Measurements from ENCODE around the gene TIMM50.
A peak's percentile ranks its signal among the peaks of the same experiment; 100 is the strongest.
"Not testable (repeated sequence)": the region's sequence is repeated elsewhere in the genome, so short reads cannot be mapped to it uniquely, and the experiment has no call there.

Gene TIMM50

GRCh38 chr19:39480337-39481228 is at the start of gene TIMM50:
Gene TIMM50 (plus strand): TSS chr19:39480838. CDS start chr19:39480854, 16 bp downstream.
- DNase-seq (ENCODE audit: low read depth in 2 of 2): peak; percentile 90 to 98

GRCh38 chr19:39432677-39433025 is 48.0 kb upstream of the TIMM50 start:
- DNase-seq (ENCODE audit: low read depth in 2 of 2): no peak

GRCh38 chr19:39433480-39434079 is 47.1 kb upstream of the TIMM50 start:
- no peak for DNase-seq (ENCODE audit: low read depth in 2 of 2)

GRCh38 chr19:39434123-39435076 is 46.2 kb upstream of the TIMM50 start:
- DNase-seq (ENCODE audit: low read depth in 2 of 2): no peak

- DNase-seq (ENCODE audit: low read depth in 2 of 2): peak; percentile 98
These were observed 44.9 kb upstream of the TIMM50 start, which contains the start of gene RPS16 for GRCh38 chr19:39435499-39436349. Gene RPS16 (minus strand): TSS chr19:39435949. CDS start chr19:39435895, 54 bp downstream.

DNA sequence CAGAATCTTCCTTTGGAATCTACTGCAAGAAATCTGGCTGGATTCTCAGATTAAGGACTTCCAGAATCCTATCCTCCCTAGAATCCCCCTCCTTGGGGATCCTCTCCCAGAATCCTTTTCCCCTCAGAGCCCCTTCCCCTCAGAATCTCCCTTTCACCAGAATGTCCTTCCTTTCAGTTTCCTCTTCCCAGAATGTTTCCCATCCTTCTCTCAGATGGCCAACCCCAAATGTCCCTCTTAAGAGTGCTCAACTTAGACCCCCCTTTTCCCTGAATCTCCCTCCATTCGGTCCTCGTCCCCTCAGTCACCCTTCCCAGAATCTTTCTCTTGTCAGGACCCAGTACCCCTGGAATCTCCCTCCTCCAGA is 44.3 kb upstream of the TIMM50 start:
- DNase-seq (ENCODE audit: low read depth in 2 of 2): no peak

DNA sequence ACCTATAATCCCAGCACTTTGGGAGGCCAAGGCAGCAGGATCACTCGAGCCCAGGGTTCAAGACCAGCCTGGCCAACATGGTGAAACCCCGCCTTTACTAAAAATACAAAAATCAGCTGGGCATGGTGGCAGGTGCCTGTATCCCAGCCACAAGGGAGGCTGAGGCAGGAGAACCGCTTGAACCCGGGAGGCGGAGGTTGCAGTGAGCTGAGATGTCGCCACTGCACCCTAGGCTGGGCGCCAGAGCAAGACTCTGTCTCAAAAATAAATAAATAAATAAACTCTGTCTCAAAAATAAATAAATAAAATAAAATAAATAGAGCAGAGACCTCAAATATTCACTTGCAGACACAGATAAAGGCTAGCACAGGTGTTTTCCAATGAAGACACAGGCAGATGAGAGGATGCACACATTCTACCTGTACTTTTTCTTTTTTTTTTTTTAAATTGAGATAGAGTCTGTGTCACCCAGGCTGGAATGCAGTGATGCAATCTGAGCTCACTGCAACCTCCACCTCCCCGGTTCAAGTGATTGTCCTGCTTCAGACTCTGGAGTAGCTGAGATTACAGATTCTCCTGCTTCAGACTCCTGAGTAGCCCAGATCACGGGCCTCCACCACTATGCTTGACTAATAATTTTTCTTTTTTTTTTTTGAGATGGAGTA is 42.2 kb upstream of the TIMM50 start:
- DNase-seq (ENCODE audit: low read depth in 2 of 2): no peak

DNA sequence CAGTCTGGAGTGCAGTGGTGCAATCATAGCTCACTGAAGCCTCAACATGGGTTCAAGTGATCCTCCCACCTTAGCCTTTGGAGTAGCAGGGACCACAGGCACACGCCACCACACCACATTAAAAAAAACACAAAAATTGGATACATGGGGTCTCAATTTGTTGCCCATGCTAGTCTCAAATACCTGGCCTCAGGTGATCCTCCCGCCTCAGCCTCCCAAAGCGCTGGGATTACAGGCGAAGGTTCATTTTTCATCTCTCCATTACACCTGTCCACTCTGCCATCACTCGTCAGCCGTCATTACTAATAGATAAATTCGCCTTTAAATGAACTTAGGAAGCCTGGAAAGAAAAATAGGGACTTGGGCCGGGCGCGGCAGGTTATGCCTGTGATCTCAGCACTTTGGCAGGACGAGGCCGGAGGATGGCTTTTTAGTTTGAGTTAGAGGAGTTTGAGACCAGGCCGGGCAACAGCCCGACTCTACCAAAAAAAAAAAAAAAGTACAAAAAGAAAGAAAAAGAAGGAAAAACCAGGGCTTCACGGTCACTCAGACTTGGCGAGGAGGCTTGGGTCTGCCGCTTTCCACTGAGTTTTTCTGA is 35.9 kb upstream of the TIMM50 start:
- no peak for DNase-seq (ENCODE audit: low read depth in 2 of 2)

DNA sequence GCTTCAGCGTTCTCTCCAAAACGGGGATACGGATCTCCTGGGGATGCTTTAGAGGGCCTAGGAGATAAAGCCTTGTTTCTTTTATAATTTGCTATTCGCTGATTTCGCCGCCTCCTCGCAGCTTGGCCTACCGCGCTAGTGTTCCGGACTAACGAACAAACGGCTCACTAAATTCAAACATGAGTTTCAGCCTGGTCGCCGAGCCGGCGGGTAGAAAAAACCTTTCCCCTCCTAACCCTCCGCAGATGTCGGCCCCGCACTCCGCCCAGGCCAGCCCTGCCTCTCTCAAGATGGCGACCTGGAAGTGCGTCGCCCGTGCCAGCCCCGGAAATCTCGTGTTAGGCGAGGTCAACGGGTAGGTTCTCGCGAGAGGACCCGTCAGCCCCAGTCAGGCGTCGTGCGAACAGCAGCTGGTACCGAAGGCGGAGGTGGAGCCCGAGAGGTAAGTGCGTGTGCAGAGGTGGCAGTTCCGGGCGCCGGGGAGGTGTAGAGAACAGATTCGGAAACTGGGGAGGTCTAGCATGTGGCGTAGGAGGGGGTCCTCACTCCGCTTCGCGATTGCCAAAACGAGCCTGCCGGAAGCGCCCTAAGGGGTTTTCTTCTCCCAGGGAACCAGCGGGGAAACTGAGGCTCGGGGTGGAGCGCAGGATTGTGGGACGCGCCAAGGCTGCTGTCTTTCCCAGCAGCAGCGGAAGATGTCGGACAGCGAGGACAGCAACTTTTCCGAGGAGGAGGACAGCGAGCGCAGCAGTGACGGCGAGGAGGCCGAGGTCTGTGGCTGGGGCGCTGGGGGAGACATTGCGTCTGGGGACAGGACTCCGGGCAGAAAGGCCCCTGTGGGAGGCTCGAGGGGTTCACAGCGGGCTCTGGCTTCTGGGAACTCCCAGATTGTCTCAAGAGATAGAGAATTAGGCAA is 35.2 kb upstream of the TIMM50 start, which contains the start of gene SUPT5H:
Gene SUPT5H (plus strand): TSS at position 387 of the 916 bp plus-strand sequence. CDS start 309 bp downstream, at position 696.
- peak; percentile 85 to 96 for DNase-seq (ENCODE audit: low read depth in 2 of 2)

DNA sequence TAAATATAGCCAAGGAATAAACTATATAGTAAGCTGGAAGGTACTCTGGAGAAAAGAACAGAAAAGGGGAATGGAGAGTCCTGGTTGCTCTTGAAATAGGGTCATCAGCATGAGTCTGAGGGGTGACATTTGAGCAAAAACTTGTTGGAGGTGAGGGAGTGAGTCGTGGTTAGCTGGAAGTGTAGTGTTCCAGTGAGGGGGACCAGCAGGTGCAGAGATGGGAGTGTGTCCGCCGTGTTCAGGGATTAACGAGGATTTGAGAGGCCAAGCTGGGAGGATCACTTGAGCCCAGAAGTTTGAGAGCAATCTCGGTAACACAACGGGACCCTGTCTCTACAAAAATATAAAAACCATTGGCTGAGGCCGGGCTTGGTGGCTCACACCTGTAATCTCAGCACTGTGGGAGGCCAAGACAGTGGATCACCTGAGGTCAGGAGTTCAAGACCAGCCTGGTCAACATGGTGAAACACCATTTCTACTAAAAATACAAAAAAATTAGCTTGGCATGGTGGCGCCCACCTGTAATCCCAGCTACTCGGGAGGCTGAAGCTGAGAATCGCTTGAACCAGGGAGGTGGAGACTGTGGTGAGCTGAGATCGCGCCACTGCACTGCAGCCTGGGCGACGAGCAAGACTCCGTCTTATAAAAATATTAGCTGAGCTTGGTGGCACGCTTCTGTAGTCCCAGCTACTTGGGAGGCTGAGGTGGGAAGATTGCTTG is 34.1 kb upstream of the TIMM50 start:
- no peak for DNase-seq (ENCODE audit: low read depth in 2 of 2)

- no peak for DNase-seq (ENCODE audit: low read depth in 2 of 2)
These were observed 32.4 kb upstream of the TIMM50 start for GRCh38 chr19:39448271-39448670.

DNA sequence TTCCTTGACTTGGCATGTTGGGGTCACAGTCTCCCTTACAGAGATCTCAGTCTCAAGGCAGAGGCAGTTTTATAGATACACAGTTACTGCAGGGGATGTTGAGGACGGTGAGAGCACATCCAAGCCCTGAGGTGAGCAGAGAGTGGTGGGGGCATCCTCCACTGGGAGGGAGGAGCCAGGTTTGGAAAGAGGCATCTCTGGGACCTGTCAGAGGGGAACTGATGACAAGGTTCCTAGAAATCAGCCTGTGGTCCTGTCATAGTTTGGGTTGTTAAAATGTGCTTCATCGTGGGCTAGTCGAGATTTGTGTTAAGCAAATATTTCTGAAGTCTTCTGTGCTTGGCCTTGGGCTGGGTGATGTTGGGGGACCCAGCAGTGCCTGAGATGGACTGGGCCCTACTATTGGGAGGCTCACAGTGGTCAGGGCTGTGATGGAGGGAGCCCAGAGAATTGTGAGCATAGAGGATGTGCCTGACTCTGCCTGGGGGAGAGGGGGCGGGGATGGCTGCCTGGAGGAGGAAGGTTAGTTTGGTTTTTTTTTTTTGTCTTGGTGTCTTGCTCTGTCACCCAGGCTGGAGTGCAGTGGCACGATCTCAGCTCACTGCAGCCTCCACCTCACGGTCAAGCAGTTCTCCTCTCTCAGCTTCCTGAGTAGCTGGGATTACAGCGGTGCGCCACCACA is 31.4 kb upstream of the TIMM50 start:
- DNase-seq (ENCODE audit: low read depth in 2 of 2): no peak

GRCh38 chr19:39451257-39451656 is 29.4 kb upstream of the TIMM50 start:
- not testable (repeated sequence) for DNase-seq (ENCODE audit: low read depth in 2 of 2)

GRCh38 chr19:39463403-39463802 is 17.2 kb upstream of the TIMM50 start:
- no peak for DNase-seq (ENCODE audit: low read depth in 2 of 2)

GRCh38 chr19:39465956-39466747 is 14.5 kb upstream of the TIMM50 start:
- DNase-seq (ENCODE audit: low read depth in 2 of 2): no peak

DNA sequence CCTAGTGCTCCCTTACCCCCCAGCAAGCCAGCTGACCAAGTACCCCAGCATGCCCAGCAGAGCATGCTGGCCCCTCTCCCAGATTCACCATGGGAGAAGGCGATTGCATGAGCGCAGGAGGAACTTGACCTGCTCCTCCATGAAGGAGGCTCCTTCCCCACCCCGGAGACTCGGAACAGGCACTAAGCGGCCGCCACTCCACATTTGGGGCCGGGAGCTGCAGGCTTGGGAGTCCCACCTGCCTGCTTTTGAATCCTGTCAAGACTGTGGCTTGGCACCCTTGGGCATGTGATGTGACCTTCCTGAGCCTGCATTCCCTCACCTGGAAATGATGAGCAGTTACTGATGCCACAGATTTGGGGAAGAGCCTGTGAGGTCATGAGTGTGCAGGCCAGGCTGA is 12.7 kb upstream of the TIMM50 start:
- DNase-seq (ENCODE audit: low read depth in 2 of 2): no peak

DNA sequence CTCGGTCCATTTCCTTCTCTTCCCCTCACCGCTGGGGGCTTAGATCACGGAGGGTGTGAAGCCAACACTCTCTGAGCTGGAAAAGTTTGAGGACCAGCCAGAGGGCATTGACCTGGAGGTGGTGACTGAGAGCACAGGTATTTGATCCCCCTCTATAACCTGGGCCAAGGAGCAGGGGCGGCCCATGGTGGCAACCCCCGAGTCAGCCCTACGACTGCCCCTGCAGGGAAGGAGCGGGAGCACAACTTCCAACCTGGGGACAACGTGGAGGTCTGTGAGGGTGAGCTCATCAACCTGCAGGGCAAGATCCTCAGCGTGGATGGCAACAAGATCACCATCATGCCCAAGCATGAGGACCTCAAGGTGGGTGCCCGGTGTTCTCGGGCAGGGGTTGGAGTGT is 11.6 kb upstream of the TIMM50 start:
- DNase-seq (ENCODE audit: low read depth in 2 of 2): no peak

Measured in stimulated activated CD4-positive, alpha-beta T cell treated with anti-CD3 and anti-CD28 coated beads, Interleukin-1b, Interleukin-23, amount 100 ng/mL, for 1 hour (primary cell).